Mucosa of rectum (tissue), 2 donors: ENCODE measurements around the gene DHCR24.
A peak's percentile ranks its signal among the peaks of the same experiment; 100 is the strongest.

ENCODE experiments used
- H3K27ac ChIP-seq, 2 donors: one replicate each; pipeline ENCODE4 v1.7.0; 2013; ENCODE audit warnings: inconsistent platforms in 2 of 2, low read depth in 2 of 2, low read length in 2 of 2
- H3K27me3 ChIP-seq, 2 donors: one replicate each; pipeline ENCODE4 v1.7.0; 2013; ENCODE audit warnings: low read length in 2 of 2; ENCODE audit not compliant: control insufficient read depth in 2 of 2, insufficient read depth in 2 of 2
- H3K36me3 ChIP-seq, 2 donors: one replicate each; pipeline ENCODE4 v1.7.0; 2013; ENCODE audit warnings: low read length in 2 of 2; ENCODE audit not compliant: control insufficient read depth in 2 of 2, insufficient read depth in 2 of 2
- H3K4me1 ChIP-seq, 2 donors: one replicate each; pipeline ENCODE4 v1.7.0; 2013; ENCODE audit warnings: low read length in 2 of 2, mild to moderate bottlenecking in 1 of 2; ENCODE audit not compliant: control insufficient read depth in 2 of 2, insufficient read depth in 2 of 2
- H3K4me3 ChIP-seq, 2 donors: one replicate each; pipeline ENCODE4 v1.7.0; 2013; ENCODE audit warnings: low read length in 2 of 2
- H3K9ac ChIP-seq, 2 donors: one replicate each; pipeline ENCODE4 v1.7.0; 2013; ENCODE audit warnings: low read length in 2 of 2, low read depth in 1 of 2, mild to moderate bottlenecking in 1 of 2
- H3K9me3 ChIP-seq, 2 donors: one replicate each; pipeline ENCODE4 v1.7.0; 2013; ENCODE audit warnings: low read length in 2 of 2; ENCODE audit not compliant: control insufficient read depth in 2 of 2
- donor health status: healthy.
- donor health status: Normal muscosa, but diverticular disease.

The DHCR24 gene

DNA sequence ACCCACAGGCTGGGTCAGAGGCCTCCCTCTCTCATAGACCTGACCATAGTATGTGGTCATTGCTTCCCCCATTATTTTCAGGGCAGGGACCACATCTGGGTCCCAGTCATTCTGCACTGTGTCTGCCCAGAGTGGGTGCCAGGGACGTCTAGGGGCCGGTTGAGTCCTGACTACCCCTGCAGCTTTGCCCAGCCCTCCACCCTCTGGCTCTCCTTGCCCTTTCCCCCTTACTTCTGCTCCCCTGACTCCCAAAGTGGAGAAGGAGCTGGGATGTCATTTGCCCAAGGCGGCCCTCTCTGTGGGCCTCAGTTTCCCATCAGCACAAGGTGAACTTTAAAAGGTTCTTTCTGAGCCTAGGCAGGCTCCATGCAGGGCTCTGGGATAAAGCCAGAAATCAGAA, 81.5 kb downstream of the DHCR24 start:
- Histone ChIP-seq H3K4me3 (no peak overlapping the region), H3K36me3 (no peaks in the 10 kb centered on the region), H3K9me3 (no peaks in the 10 kb centered on the region), H3K9ac (no peak overlapping the region), H3K4me1 (peaks cover 27 to 40% of the 10 kb centered on the region in 2 donors), H3K27me3 (no peaks in the 10 kb centered on the region), H3K27ac (peak overlapping the region; percentile 61 to 81)

DNA sequence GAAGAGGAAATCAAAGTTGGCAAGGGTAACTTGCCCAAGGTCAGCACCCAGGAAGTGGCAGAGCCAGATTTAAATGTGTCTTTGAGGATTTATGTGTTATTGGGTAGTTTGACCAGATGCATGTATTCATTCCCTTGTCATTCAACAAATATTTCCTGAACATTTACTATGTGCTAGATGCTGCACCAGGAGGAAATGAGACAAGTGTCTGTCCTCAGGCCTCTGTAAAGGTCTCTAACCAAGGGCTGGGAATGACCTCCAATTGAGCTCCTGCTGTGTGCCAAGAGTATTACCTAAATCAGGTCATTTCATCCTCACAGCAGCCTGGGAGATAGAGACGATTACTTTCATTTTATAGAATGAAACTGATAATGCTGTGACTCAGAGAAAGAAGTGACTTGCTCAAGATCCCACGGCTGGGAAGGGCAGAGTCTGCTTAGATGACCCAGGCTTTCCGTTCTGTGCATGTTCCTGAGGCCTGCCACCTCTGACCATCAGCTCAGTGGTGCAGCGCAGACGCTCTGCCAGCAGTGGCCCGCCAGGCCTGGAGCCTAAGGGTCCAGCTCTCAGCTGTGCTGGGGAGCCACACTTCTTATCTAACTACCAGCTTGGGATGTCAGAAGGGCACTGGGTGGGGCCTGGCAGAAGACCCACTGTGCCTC, 82.4 kb downstream of the DHCR24 start:
- Histone ChIP-seq H3K4me1 (peaks cover 36 to 46% of the 10 kb centered on the region in 2 donors), H3K36me3 (no peaks in the 10 kb centered on the region), H3K27ac (peak overlapping the region; percentile 61 to 81), H3K27me3 (no peaks in the 10 kb centered on the region), H3K9me3 (no peaks in the 10 kb centered on the region), H3K4me3 (no peak overlapping the region), H3K9ac (peak overlapping the region in 1 of 2 donors; percentile 19)

DNA sequence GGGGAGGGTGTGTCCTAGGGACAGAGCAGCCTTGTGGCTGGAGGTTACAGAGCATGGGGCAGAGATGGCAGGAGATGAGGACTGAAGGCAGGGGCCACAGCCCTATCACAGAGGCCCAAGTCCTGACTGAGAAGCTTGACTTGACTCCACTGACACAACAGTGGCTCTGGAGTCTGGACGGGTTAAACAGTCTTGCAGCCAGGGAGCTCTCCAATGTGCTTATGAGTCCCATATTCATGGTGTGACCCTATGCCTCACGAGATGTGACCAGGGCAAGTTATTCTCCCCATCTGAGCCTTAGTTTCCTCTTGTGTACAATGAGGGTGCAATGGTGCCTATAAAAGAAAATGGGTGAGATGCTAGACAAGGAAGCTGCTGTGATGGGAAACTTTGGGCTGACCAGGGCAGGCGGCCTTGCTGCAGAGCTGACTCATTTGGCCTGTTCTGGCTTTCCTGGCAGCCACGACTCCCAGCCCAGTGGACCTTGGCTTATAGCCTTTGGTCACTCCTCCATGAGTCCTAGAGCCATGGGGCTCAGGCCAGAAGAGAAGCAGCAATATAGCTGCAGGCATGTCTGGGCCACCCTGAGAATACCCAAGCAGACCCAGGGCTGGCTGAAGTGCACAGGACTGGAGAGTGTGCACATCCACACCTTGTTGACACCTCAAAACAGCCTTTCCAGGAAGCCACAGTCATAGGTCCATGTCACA, 83.1 kb downstream of the DHCR24 start:
- no peak overlapping the region for H3K4me3 ChIP-seq
- H3K36me3 ChIP-seq: no peaks in the 10 kb centered on the region
- peak overlapping the region; percentile 61 to 81 for H3K27ac ChIP-seq
- H3K4me1 ChIP-seq: peaks cover 43 to 53% of the 10 kb centered on the region in 2 donors
- no peaks in the 10 kb centered on the region for H3K9me3 ChIP-seq
- no peaks in the 10 kb centered on the region for H3K27me3 ChIP-seq
- H3K9ac ChIP-seq: no peak overlapping the region

DNA sequence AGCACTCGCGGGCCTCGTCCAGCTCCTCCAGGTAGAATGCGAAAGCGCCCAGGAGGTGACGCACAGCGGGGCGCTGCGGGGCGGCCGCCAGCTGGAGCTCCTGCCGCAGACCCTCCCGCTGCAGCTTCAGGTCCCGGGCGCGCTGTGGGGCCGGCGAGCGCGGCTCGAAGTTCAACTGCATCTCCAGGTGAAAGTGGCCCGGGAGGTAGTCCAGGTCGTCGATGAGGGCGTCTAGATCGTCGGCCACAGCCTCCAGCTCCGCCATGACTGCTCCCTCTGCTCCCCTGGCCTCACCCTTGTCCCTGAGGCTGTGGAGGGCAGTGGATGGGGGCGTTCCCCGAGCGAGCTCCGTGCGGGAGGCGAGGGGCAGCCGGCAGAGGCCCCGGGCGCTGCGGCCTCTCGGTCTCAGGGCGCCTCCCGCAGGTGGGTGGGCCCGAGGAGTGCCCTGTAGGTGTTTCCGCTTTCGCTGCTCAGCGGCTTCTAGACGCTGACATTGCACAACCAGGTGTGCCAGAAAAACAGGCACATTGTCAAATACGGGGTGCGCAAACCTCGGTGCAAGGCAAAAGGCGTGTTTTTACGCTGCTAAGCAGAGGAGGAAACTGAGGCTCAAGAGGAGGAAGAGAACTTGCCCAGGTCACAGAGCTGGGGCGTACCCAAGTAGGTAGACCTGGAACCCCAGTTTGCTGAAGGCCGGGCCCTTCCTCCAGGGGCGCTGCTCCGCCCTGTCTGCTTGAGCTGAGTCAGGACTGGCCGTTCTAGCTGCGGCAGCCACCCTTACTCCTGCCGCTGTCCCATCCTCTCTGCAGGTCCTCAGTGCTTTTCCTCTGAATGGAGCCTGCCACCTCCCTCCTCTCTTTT, 85.9 kb downstream of the DHCR24 start, which contains the start of gene TTC22:
TTC22 (minus strand) TSS at position 425 of the 861 bp plus-strand sequence; CDS start at position 265, 160 bp downstream.
- Histone ChIP-seq H3K9me3 (no peaks in the 10 kb centered on the region), H3K9ac (peak within 1 kb of the TSS; percentile 82 to 86), H3K36me3 (no peaks in the 10 kb centered on the region), H3K4me3 (peak within 1 kb of the TSS; percentile 73 to 87), H3K27me3 (no peaks in the 10 kb centered on the region), H3K27ac (peak within 1 kb of the TSS; percentile 85 to 90), H3K4me1 (peaks cover 60 to 64% of the 10 kb centered on the region in 2 donors)

DNA sequence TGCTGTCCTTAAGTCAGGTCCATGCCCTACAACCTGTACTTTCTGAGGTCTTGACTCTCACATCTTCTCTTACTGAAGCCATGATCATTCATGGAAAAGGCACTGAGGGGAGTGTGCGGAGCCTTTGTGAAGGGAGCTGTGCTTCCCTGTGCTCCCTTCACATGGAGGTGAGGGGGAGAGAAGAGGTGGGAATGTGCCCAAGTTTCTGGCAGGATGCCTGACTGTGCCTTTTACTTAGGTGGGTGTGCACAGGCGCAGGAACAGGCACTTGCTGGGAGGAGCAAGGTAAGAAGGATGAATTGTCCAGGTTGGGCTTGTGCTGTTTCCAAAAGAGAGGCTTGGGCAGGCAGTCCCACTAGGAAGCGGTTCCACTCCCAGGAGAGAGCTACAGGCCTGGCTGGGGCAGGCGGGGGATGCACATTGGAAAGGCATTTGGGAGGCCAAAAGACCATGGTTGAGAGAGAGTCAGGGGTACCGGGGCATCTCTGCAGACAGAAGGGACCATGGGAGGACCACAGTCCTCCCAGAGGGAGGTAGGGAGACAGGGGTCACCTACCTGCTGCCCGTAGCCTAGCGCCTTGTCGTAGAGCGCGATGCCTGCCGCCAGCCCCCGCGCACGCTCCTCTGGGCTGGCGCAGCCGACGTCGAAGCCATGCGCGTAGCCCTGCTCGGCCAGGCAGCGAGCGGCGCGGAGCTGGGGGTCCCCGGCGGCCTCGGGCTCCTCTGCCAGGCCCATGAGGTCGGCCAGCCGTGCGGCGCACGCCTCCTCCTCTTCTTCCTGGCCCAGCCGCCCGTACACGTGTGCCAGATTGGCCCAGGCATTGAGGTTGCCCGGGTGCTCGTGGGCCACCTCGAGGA, 86.7 kb downstream of the DHCR24 start:
- H3K27ac ChIP-seq: peak overlapping the region; percentile 85 to 90
- H3K27me3 ChIP-seq: no peaks in the 10 kb centered on the region
- H3K9ac ChIP-seq: peak overlapping the region; percentile 82 to 86
- peak overlapping the region; percentile 73 to 87 for H3K4me3 ChIP-seq
- peaks cover 0 to 4% of the 10 kb centered on the region in 2 donors for H3K36me3 ChIP-seq
- H3K4me1 ChIP-seq: peaks cover 66 to 69% of the 10 kb centered on the region in 2 donors
- H3K9me3 ChIP-seq: no peaks in the 10 kb centered on the region
